ES-I3 (cell line): ENCODE data around the gene GJC2.
A peak's percentile ranks its signal among the peaks of the same experiment; 100 is the strongest.
"Not testable (repeated sequence)": the region's sequence is repeated elsewhere in the genome, so short reads cannot be mapped to it uniquely, and the experiment has no call there.

Experiments
- H3K36me3 ChIP-seq: 2 replicates; pipeline ENCODE4 v1.6.1; 2013; ENCODE audit warnings: mild to moderate bottlenecking, low read length, control low read depth, moderate library complexity; ENCODE audit not compliant: insufficient read depth
- H3K4me1 ChIP-seq: 2 replicates; pipeline ENCODE4 v1.6.1; 2013; ENCODE audit warnings: mild to moderate bottlenecking, control low read depth, low read length; ENCODE audit not compliant: insufficient read depth
- H3K9ac ChIP-seq: 2 replicates; pipeline ENCODE4 v1.6.1; 2013; ENCODE audit warnings: low read depth, mild to moderate bottlenecking, low read length, moderate library complexity
- H3K9me3 ChIP-seq: 2 replicates; pipeline ENCODE4 v1.6.1; 2013; ENCODE audit warnings: mild to moderate bottlenecking, low read length, moderate library complexity; ENCODE audit not compliant: control insufficient read depth, insufficient read depth

The GJC2 gene

DNA sequence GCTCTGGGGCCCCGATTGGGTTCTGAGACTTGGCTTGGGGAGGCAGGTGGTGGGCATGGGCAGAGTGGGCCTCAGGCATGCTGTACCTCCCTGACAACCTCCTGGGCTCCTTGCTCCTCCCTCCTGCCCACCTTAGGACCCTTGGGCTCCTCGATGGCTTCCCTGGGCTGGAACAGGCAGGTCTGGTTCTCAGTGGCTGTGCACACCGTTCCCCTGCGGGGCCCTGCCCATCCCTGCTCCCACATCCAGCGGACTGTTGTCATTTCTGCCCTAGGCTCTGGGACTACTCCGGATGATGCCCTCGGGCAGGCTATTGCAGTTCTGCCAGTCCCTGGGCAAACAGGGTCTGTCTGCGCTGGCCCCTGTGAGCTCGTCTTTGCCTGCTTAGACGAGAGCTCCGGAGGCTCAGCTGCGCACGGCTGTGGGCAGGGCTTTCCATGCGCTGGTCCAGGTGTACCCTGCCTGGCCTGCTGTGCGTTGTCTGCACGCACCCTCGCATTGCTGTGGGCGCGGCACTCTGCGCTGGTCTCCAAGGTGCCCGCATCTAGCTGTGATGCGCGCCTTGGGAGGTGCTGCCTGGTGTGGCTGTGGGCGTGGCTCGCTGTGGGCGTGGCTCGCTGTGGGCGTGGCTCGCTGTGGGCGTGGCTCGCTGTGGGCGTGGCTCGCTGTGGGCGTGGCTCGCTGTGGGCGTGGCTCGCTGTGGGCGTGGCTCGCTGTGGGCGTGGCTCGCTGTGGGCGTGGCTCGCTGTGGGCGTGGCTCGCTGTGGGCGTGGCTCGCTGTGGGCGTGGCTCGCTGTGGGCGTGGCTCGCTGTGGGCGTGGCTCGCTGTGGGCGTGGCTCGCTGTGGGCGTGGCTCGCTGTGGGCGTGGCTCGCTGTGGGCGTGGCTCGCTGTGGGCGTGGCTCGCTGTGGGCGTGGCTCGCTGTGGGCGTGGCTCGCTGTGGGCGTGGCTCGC, 24.1 kb downstream of the GJC2 start:
- H3K9ac ChIP-seq, H3K4me1 ChIP-seq, H3K9me3 ChIP-seq, H3K36me3 ChIP-seq: not testable (repeated sequence)

DNA sequence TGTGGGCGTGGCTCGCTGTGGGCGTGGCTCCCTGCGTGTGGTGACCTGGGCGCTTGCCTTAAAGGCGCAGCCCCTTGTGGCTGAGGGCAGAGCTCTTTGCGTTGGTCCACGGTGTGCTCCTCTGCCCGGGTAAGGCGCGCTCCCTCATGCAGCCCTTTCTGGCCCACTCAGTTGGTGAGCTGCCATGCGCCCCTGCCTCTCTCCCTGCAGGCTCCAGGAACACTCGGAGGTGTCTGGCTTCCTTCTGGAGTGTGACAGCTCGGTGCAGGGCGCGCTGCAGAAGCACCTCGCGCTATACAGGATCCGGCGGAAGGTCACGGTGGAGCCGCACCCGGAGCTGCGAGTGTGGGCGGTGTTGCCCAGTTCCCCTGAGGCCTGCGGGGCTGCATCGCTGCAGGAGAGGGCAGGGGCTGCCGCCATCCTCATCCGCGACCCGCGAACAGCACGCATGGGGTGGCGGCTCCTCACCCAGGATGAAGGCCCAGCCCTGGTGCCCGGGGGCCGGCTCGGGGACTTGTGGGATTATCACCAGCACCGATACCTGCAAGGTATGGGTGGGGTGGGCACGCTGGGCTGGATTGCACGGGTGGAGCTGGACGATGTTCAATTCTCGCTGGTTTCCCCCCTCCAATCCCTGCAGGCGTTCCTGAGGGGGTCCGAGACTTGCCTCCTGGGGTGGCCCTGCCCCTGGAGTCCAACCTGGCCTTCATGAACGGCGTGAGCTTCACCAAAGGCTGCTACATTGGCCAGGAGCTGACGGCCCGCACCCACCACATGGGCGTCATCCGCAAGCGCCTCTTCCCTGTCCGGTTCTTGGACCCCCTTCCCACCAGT, 25.0 kb downstream of the GJC2 start:
- Histone ChIP-seq H3K36me3 (no peaks in the 10 kb centered on the region), H3K9me3 (no peaks in the 10 kb centered on the region), H3K9ac (peak overlapping the region; percentile 40; the same call in 1 of the 2 replicates), H3K4me1 (no peaks in the 10 kb centered on the region)

DNA sequence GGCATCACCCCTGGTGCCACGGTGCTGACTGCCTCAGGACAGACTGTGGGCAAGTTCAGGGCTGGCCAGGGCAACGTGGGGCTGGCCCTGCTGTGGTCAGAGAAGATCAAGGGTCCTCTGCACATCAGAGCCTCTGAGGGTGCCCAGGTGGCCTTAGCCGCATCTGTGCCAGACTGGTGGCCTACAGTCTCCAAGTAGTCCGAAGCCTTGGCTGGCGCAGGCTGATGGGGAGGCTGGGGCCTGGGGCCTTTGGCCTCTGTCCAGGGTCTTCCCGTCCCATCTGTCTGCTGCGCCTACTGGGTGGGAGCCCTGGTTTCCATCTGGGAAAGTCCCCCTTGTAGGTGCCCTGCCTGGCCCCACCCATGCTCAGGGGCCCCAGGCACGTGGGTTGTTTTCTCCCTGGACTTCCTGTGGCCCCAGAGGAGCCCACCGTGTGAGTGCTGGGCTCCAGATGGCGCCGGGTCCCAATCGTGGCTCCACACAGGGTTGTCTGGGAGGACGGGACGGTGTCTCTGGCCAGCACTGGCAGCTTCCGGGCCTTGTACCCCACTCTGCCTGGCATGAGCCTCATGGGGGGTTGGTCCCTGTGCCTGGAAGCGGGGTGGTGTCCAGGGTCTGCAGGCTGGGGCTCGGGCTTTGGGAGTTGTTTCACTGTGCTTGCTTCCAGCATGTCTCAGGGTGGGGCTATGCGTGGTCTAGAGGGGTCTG, 25.7 kb downstream of the GJC2 start:
- Histone ChIP-seq H3K4me1 (no peaks in the 10 kb centered on the region), H3K36me3 (no peaks in the 10 kb centered on the region), H3K9ac (no peak overlapping the region), H3K9me3 (no peaks in the 10 kb centered on the region)

DNA sequence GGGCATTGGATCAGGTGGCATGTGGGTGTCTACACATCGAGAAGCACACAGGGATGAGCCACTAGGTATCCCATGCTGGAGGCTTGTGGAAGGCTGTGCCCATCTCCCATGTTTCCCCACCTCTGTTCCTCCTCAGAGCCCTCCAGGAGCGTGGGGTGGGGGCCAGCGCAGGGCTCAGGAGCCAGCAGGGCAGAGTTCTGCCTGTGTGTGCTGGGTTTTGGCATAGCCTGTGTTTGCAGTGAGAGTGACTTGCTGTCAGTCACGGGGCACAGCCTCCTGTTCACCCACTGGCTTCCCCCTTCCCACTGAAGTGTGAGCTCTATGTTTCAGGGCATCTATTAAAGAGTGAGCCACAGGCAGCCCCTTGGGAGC, 26.3 kb downstream of the GJC2 start:
- no peak overlapping the region for H3K9ac ChIP-seq
- H3K36me3 ChIP-seq = no peaks in the 10 kb centered on the region
- no peaks in the 10 kb centered on the region for H3K4me1 ChIP-seq
- H3K9me3 ChIP-seq = no peaks in the 10 kb centered on the region

DNA sequence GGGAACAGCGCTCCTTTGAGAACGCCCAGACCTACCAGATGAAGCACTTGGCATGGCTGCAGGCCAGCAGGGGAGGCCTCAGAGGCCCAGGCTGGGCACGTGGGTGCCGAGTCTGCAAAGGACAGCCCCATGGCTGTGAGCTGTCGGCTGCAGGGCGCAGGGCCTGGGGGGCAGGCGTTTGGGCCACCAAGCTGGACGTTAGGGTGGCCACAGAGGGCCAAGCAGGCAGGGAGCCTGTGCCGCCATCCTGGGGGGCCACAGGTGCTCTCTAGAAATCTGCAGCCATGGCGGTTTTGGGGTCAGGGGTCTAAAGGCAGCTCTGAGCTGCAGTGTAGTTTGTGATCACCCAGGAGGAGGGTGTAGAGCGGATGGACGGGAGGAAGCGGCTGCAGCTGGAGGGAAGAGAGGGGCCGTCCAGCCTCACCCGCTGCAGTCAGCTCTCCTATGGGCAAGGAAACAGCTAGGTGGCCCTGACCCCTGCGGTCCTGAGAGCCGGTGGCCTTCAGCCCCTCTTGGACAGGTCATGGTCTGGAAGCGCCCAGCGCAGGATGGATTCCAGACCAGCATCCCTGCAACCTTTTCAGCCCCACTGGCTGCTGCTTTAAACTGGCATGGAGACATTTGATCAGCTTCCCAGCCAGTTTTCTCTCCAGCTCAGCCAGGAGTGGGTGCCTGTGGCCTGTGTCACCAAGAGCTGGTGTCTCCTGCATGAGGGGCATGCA, 26.9 kb downstream of the GJC2 start:
- H3K4me1 ChIP-seq = no peaks in the 10 kb centered on the region
- H3K9me3 ChIP-seq = no peaks in the 10 kb centered on the region
- no peak overlapping the region for H3K9ac ChIP-seq
- no peaks in the 10 kb centered on the region for H3K36me3 ChIP-seq

DNA sequence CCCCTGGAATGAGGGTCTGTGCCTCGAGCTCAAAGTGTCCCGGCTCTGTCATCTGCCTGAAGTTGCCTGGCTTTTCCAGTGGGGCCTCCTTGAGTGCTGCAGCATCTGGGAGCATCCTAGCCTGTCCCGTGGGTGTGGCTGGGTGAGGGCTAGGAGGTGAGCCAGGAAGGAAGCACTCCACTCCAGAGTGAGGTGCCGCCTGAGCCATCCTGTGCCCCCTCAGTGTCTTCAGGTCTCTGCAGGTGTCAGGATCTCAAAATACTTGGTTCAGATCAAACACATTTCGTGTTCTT, 27.4 kb downstream of the GJC2 start:
- Histone ChIP-seq H3K36me3 (no peaks in the 10 kb centered on the region), H3K4me1 (no peaks in the 10 kb centered on the region), H3K9me3 (no peaks in the 10 kb centered on the region), H3K9ac (no peak overlapping the region)

DNA sequence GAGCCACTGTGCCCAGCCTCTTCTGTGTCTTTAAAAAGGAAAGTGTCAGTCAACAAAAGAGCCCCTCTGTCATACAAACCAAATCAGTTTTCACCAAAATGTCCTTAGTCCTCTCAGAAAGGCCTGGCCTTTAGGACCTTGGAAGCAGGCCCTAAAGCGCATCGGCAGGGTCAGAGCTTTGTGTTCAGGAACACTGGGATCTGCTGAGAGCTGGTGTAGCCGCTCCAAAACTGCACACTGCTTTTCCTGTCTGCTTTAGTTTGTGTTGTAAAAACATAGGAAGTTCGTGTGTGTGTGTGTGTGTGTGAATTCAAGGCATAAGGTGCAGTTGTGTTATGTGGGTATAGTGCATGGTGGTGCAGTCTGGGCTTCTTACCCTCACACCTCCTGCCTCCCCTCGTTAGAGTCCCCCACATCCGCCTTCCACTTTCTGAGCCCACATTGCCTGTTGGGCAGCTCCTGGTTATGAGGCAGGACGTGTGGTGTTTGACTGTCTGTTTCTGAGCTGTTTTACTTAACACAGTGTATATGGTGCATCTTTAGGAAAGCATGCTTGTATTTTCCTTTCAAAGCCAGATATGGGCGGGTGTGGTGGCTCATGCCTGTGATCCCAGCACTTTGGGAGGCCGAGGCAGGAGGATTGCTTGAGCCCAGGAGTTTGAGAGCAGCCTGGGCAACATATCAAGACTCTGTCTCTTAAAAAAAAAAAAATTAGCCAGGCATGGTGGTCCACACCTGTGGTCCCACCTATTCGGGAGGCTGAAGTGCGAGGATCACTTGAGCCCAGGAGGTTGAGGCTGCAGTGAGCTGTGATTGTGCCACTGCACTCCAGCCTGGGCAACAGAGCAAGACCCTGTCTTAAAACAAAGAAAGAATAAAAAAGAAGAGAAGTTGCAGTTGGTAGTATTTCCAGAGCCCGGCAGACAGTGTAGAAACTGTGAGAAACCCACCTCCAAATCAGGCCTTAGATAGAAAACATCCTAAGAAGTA, 28.3 kb downstream of the GJC2 start:
- Histone ChIP-seq H3K9me3 (no peaks in the 10 kb centered on the region), H3K4me1 (no peaks in the 10 kb centered on the region), H3K9ac (no peak overlapping the region), H3K36me3 (no peaks in the 10 kb centered on the region)

DNA sequence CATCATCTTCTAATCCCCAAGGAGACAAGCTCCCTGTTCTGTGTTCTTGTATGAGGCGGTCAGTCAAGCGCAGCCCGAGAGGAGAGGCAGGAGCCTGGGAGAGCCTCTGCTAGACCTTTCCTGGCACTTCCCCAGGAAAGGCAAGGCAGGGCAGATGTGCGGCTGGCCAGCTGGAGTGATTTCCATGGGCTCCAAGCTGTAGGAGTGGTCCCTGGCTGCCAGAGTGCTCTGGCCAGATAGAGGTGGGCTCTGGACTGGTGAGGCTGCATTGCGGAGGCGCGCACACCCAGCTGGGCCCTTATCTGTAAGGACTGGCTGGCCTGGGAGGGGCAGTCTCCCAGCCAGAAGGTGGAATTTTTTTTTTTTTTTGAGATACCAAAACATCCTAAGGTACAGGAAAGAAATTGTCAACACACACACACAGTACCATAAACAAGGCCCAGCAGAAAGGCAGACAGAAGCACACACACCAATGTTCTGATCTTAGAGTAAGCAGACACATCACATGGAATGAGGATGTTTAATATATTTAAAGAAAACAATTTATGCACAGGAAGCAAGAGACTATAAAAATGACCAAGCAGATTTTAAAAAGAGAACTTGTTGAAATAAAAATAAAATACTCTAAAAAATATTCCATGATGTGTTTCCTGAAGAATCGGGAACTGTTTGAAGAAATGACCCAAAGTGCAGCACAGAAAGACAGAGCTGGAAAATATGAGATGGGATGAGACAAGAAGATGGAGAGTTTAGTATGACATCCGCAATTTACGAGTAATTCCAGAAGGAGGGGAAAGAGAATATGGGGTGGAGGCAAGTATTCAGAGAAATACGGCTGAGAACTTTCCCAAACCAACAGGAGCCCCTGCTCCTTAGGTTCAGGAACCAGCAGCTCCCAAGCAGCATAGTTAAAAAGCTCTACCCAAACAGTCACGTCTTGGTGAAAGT, 29.3 kb downstream of the GJC2 start:
- H3K9ac ChIP-seq = no peak overlapping the region
- H3K4me1 ChIP-seq = no peaks in the 10 kb centered on the region
- no peaks in the 10 kb centered on the region for H3K9me3 ChIP-seq
- no peaks in the 10 kb centered on the region for H3K36me3 ChIP-seq

DNA sequence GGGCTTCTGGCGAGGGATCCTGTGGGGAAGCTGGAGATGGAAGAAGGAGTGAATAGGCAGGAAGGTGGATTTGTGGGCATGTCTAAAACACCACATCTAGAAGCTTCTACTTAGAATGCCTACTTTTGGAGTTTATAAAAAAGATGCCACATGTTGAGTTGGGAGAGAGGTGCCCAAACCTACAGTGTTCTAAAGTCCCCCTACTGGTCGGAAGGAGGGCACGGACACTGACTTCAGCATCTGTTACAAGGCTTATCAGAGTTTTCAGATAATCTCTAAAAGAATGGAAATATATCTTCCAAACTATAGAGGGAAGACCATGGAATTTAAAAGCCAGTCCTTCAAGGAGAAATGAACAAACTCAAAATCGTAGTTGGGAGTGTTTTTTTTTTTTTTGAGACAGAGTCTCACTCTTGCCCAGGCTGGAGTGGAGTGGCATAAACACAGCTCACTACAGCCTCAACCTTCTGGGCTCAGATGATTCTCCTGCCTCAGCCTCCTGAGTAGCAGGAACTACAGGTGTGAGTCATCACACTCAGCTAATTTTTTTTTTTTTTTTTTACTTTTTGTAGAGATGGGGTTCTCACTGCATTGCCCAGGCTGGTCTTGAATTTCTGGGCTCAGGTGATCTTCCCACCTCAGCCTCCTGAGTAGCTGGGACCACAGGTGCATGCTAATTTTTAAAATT, 30.7 kb downstream of the GJC2 start:
- no peaks in the 10 kb centered on the region for H3K9me3 ChIP-seq
- no peaks in the 10 kb centered on the region for H3K36me3 ChIP-seq
- no peak overlapping the region for H3K9ac ChIP-seq
- H3K4me1 ChIP-seq = no peaks in the 10 kb centered on the region

DNA sequence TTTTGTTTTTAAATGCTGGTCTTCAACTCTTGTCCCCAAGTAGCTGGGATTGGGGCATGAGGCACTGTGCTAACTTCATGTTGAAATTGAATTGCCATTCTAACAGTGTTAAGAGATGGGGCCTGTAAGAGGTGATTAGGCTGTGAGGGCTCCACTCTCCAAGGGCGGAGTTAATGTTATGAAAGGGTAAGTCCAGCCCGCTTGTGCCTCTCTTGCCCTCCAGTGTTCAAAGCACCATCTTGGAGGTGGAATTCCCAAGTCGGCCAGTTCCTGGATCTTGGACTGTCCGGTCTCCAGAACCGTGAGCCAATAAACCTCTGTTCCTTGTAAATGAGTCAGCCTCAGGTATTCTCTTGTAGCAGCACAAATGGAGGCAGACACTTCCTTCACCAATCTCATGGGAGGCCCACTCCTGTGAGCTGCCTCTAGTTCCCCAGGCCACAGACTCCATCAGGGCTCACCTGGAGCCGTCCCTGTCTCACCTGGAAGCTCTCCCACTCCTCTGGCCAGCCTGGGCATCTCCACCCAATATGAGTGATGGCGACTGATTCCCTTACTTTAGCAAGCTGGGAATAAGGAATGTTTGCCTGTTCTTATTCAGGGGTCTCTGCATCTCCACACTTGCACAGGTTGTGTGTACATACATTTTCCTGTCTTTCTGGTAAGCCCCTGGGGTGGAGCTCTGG, 31.4 kb downstream of the GJC2 start:
- Histone ChIP-seq H3K9me3 (no peaks in the 10 kb centered on the region), H3K4me1 (no peaks in the 10 kb centered on the region), H3K9ac (no peak overlapping the region), H3K36me3 (no peaks in the 10 kb centered on the region)

DNA sequence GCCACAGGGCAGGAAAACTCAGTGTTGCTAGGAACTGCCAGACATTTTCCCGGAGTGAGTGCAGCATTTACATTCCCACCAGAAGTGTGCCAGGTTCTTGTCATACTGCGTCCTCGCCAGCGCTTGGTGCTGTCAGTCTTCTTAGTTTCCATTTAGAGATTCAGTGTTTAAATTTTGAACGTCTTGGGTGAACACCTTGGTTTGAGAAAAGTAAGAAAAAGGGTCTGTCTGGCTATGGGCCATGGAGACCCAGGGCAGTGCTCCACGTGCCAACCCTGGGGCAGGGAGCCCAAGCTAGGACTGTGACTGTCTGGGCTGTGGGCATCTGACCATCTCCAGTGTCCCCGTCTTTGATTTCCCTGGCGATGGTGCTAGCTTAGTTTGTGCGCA, 31.9 kb downstream of the GJC2 start:
- Histone ChIP-seq H3K9ac (no peak overlapping the region), H3K9me3 (no peaks in the 10 kb centered on the region), H3K4me1 (no peaks in the 10 kb centered on the region), H3K36me3 (no peaks in the 10 kb centered on the region)
